Brain microvascular endothelial cell (primary cell): ENCODE data around the gene GRWD1.

Source experiments
- DNase-seq: peaks from one replicate; pipeline ENCODE4 v3.0.0-alpha.2; 2020
- H3K27ac ChIP-seq: fragments of 250-450 bp; sonication (Bioruptor Pico); 2 replicates; pipeline ENCODE4 v1.5.1; 2020; ENCODE audit warnings: mild to moderate bottlenecking, moderate library complexity
- H3K27me3 ChIP-seq: fragments of 250-450 bp; sonication (Bioruptor Pico); replicated peaks from 2 replicates; pipeline ENCODE4 v1.5.1; 2020; ENCODE audit warnings: mild to moderate bottlenecking
- H3K36me3 ChIP-seq: fragments of 250-450 bp; sonication (Bioruptor Pico); replicated peaks from 2 replicates; pipeline ENCODE4 v1.5.1; 2020; ENCODE audit warnings: mild to moderate bottlenecking
- H3K4me3 ChIP-seq: 2 replicates; pipeline ENCODE4 v1.5.1; 2011; ENCODE audit warnings: low read depth, mild to moderate bottlenecking, control low read depth, low read length, moderate library complexity
- CTCF ChIP-seq: IDR thresholded peaks from 2 replicates; pipeline ENCODE4 v1.5.1; 2011; ENCODE audit warnings: low read depth, mild to moderate bottlenecking, moderate library complexity, low read length, control low read depth, inconsistent platforms; ENCODE audit errors: missing control alignments
- in situ Hi-C: cut with HindIII; loops from 2 replicates; pipeline ENCODE4 v1.10.0; 2017; ENCODE audit warnings: low sequenced_read_pairs, low pct_ligation_motif_present

The GRWD1 gene

GRCh38 chr19:48418317-48419064 is 27.3 kb upstream of the GRWD1 start:
- DNase-seq, result no peak
- H3K4me3 ChIP-seq, result no peak overlapping the region
- in situ Hi-C loops, result no loop called here
- peak; percentile 32 for TF ChIP-seq CTCF
- H3K27me3 ChIP-seq, result no peaks in the 10 kb centered on the region
- no peaks in the 10 kb centered on the region for H3K36me3 ChIP-seq
- no peak overlapping the region for H3K27ac ChIP-seq

GRCh38 chr19:48419158-48419920 is 26.4 kb upstream of the GRWD1 start:
- in situ Hi-C loops, result no loop called here
- Histone ChIP-seq H3K36me3 (no peaks in the 10 kb centered on the region), H3K4me3 (no peak overlapping the region), H3K27ac (no peak overlapping the region), H3K27me3 (no peaks in the 10 kb centered on the region)
- TF ChIP-seq CTCF, result no peak
- DNase-seq, result peak; percentile 32

- Histone ChIP-seq H3K4me3 (no peak overlapping the region), H3K27me3 (no peaks in the 10 kb centered on the region), H3K36me3 (no peaks in the 10 kb centered on the region), H3K27ac (no peak overlapping the region)
- in situ Hi-C loops, result no loop called here
- no peak for DNase-seq
- no peak for TF ChIP-seq CTCF
Observed at GRCh38 chr19:48421548-48421947, 24.2 kb upstream of the GRWD1 start.

GRCh38 chr19:48424694-48425219 is 21.0 kb upstream of the GRWD1 start:
- in situ Hi-C loops, result no loop called here
- no peaks in the 10 kb centered on the region for H3K36me3 ChIP-seq
- H3K27ac ChIP-seq, result peak overlapping the region; percentile 77
- no peaks in the 10 kb centered on the region for H3K27me3 ChIP-seq
- DNase-seq, result peak; percentile 66
- peak overlapping the region; percentile 27 for H3K4me3 ChIP-seq
- no peak for TF ChIP-seq CTCF

- in situ Hi-C loops, result no loop called here
- TF ChIP-seq CTCF, result no peak
- H3K36me3 ChIP-seq, result no peaks in the 10 kb centered on the region
- no peak overlapping the region for H3K27ac ChIP-seq
- DNase-seq, result no peak
- no peak overlapping the region for H3K4me3 ChIP-seq
- no peaks in the 10 kb centered on the region for H3K27me3 ChIP-seq
Observed at GRCh38 chr19:48428670-48429069, 17.1 kb upstream of the GRWD1 start.
